OCI-LY1 (cell line): ENCODE measurements around the gene CLBA1.

Source experiments
- EZH2 ChIP-seq: fragments of 200-600 bp; sonication (generic), shearing (Covaris generic); IDR thresholded peaks from 2 replicates; pipeline ENCODE4 v1.8.0; 2017; ENCODE audit warnings: borderline replicate concordance, mixed run types, mild to moderate bottlenecking, antibody characterized with exemption, low read length, moderate library complexity, mixed read lengths
- TF ChIP-seq, protein P1 (sequence below): fragments of 200-600 bp; sonication (generic), shearing (Covaris generic); IDR thresholded peaks from 2 replicates; pipeline ENCODE4 v1.5.1; 2017; ENCODE audit warnings: mild to moderate bottlenecking, antibody characterized with exemption, low read length, moderate library complexity, mixed read lengths

DNA sequence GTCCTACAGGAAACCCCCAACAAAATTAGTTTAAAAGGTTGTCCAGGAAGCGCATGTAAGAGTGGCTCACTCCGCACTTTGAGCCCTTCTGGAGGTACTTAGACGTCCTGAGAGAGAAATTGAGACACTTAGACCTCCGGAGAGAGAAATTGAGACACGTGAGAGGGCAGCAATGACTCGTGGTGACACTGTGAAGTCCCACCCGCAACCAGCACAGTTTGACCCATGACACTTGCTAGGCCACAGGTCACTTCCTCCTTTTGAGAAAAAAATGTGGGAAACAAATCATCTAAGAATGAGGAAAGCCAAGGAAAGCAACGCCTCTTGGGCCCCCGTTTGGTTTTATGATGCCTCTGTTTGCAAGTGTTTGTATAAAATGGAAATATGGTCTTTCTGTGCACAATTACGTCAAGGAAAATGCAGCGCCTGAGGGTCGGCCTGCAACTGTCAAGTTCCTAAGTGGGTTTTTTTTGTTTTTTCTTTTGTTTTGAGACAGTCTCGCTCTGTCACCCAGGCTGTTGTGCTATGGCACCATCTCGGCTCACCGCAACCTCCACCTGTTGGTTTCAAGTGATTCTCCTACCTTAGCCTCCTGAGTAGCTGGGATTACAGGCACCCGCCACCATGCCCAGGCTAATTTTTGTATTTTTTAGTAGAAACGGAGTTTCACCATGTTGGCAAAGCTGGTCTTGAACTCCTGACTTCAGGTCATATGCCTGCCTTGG, 48.9 kb downstream of the CLBA1 start:
- TF ChIP-seq, protein P1, sequence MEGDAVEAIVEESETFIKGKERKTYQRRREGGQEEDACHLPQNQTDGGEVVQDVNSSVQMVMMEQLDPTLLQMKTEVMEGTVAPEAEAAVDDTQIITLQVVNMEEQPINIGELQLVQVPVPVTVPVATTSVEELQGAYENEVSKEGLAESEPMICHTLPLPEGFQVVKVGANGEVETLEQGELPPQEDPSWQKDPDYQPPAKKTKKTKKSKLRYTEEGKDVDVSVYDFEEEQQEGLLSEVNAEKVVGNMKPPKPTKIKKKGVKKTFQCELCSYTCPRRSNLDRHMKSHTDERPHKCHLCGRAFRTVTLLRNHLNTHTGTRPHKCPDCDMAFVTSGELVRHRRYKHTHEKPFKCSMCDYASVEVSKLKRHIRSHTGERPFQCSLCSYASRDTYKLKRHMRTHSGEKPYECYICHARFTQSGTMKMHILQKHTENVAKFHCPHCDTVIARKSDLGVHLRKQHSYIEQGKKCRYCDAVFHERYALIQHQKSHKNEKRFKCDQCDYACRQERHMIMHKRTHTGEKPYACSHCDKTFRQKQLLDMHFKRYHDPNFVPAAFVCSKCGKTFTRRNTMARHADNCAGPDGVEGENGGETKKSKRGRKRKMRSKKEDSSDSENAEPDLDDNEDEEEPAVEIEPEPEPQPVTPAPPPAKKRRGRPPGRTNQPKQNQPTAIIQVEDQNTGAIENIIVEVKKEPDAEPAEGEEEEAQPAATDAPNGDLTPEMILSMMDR, result no peak
- no peak for TF ChIP-seq EZH2
